PFSK-1 (cell line): ENCODE results near the gene PRKCE.

Source experiments
- POLR2AphosphoS5 ChIP-seq: IDR thresholded peaks from 2 replicates; pipeline ENCODE4 v1.6.1; 2012; ENCODE audit warnings: low read depth, mild to moderate bottlenecking, control low read depth, low read length, moderate library complexity
- TAF1 ChIP-seq: IDR thresholded peaks from 2 replicates; pipeline ENCODE4 v1.6.1; 2012; ENCODE audit warnings: low read length, control low read depth, borderline replicate concordance; ENCODE audit not compliant: insufficient read depth

DNA sequence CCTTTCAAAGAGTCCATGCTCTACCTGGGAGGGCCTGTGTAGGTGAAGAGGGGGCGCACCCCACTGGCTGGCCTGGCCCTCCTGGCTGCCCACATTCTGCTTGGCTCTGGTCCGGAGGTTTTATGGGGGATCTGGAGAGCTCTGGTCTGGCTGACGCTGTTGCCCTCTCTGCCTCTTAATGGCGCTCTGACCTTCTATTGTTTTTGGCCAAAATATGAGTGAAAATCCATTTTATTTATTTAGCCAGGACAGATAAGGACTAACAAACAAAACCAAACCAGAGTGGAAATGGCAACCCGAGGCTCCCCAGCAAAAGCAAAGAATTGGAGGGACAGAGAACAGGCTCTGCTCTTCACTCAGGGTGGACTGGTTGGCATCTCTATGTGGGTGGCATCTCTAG, 45.7 kb downstream of the PRKCE start:
- TF ChIP-seq POLR2AphosphoS5 (no peak), TAF1 (no peak)
